HG03469 (cell line): Measurements from ENCODE around the gene OSCAR.
"Not testable (repeated sequence)": the region's sequence is repeated elsewhere in the genome, so short reads cannot be mapped to it uniquely, and the experiment has no call there.

ENCODE experiments used
- ATAC-seq: cut with Tn5 transposase; IDR thresholded peaks from one replicate; pipeline ENCODE4 v1.9.1; 2021; ENCODE audit warnings: mild to moderate bottlenecking, moderate library complexity, moderate number of reproducible peaks; ENCODE audit not compliant: unreplicated experiment

The OSCAR gene

GRCh38 chr19:54127688-54128440 lies 27.3 kb upstream of the OSCAR start:
- no peak for ATAC-seq

GRCh38 chr19:54125713-54126112 lies 25.1 kb upstream of the OSCAR start:
- no peak for ATAC-seq

GRCh38 chr19:54124393-54124792 lies 23.8 kb upstream of the OSCAR start:
- no peak for ATAC-seq

- no peak for ATAC-seq
Observed at GRCh38 chr19:54123682-54124081, 23.1 kb upstream of the OSCAR start.

- no peak for ATAC-seq
Observed at GRCh38 chr19:54121259-54121658, 20.7 kb upstream of the OSCAR start.

- peak; percentile 53 for ATAC-seq
Observed at GRCh38 chr19:54115109-54116063, 14.8 kb upstream of the OSCAR start, which contains the start of the genes PRPF31 and TFPT. Gene PRPF31, plus strand, starts transcription at chr19:54115754. Its CDS starts 2,525 bp downstream, at chr19:54118279. Gene TFPT, minus strand, starts transcription at chr19:54115657. Its CDS starts 388 bp downstream, at chr19:54115269.

- ATAC-seq = no peak
Observed at GRCh38 chr19:54114340-54115108, 13.9 kb upstream of the OSCAR start.

- no peak for ATAC-seq
Observed at GRCh38 chr19:54109651-54110050, 9.0 kb upstream of the OSCAR start.

- no peak for ATAC-seq
Observed at GRCh38 chr19:54108496-54108895, 7.9 kb upstream of the OSCAR start.

- ATAC-seq = no peak
Observed at GRCh38 chr19:54107876-54108490, 7.4 kb upstream of the OSCAR start.

GRCh38 chr19:54106716-54107115 lies 6.1 kb upstream of the OSCAR start:
- no peak for ATAC-seq

- ATAC-seq = no peak
Observed at GRCh38 chr19:54105796-54106195, 5.2 kb upstream of the OSCAR start.

GRCh38 chr19:54104998-54105715 lies 4.6 kb upstream of the OSCAR start:
- ATAC-seq = no peak

GRCh38 chr19:54102421-54103169 lies 2.0 kb upstream of the OSCAR start, which contains the start of gene NDUFA3:
Gene NDUFA3, plus strand, starts transcription at chr19:54102855. Its CDS starts 24 bp downstream, at chr19:54102879.
- peak; percentile 94 for ATAC-seq

- not testable (repeated sequence) for ATAC-seq
Observed at GRCh38 chr19:54099903-54100255, 724 bp downstream of the OSCAR start.

GRCh38 chr19:54099190-54099902 lies 1.3 kb downstream of the OSCAR start:
- ATAC-seq = no peak

- ATAC-seq = no peak
Observed at GRCh38 chr19:54096617-54097106, 3.9 kb downstream of the OSCAR start.
